Posterior cingulate gyrus (tissue), 11 donors: ENCODE data around the gene C10orf90.

Experiments
- DNase-seq, 10 donors: peaks; one replicate each; pipeline versions ENCODE4 v3.0.0 to v3.0.0-alpha.2; 2020 to 2021; ENCODE audit warnings: mixed read lengths in 3 of 10
- intact Hi-C: fragments of 100-400 bp; cut with DNase I; formaldehyde crosslinking; loops from one replicate; pipeline ENCODE4 v1.15.1; 2023

The C10orf90 gene

DNA sequence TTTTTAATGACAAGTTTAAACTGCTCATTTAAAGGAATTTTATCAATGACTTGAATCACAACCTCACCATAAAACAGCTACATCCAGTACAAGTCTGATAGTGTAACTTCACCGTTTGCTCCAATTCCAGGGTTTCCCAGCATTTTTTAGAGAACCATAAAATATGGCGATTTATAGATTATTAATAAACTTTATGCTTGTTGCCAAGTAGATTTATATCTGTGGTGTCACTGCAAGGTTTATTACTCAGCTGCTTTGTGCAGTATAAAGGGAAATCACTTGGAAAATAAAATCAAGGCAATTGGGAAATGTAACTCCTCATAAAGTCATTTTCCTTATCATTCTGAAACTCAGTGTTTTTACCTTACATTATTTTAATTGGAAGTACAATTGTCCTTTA is 218.2 kb downstream of the C10orf90 start:
- intact Hi-C loops, result no loop called here
- no peak for DNase-seq

DNA sequence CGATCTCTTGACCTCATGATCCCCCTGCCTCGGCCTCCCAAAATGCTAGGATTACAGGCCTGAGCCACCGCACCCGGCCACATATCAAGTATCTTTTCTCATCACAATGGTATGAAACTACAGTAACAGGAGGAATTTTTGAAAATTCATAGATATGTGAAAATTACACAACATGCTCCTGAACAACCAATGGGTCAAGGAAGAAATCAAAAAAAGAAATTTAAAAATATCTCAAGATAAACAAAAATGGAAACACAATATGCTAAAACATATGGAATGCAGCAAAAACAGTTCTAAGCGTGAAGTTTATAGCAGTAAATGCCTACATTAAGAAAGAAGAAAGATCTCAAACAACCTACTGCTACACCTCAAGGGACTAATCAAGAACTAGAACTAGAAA is 222.4 kb downstream of the C10orf90 start:
- no peak for DNase-seq
- intact Hi-C loops, result no loop called here

DNA sequence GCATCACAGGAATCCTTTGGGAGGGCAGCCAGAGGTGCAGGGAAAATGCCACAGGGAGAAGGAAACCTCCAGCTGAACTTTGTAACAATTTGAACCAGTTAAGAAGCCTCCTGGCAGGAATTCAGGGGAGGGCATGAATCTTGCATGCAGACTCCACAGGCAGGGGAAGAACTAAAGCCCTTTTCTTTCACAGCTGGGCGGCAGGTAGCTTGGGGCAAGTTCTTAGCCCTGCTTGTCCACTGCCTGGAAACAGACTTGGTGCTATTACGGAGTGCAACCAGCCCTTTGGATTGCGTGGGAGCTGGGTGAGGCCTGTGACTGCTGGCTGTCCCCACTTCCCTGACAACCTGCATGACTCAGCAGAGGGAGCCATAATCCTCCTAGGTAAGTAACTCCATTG is 230.6 kb downstream of the C10orf90 start:
- DNase-seq, result peak in 1 of 10 donors; percentile 22
- intact Hi-C loops, result no loop called here

DNA sequence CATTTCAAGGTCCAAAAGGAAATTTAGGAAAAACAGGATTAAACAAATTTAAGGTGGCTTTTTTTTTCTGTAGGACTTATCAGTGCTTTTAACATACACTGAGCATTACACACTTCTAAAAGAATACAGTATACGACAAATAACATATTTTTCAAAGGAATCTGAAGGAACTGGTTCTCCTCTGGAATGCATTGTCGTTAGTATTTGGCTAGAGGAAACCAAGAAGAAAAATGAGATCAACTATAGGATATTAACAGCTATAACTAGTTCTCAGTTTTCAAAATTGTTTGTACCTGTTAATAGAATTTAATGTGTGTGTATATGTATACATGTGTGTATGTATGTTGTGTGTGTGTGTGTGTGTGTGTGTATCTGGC is 232.1 kb downstream of the C10orf90 start:
- intact Hi-C loops, result no loop called here
- no peak for DNase-seq

DNA sequence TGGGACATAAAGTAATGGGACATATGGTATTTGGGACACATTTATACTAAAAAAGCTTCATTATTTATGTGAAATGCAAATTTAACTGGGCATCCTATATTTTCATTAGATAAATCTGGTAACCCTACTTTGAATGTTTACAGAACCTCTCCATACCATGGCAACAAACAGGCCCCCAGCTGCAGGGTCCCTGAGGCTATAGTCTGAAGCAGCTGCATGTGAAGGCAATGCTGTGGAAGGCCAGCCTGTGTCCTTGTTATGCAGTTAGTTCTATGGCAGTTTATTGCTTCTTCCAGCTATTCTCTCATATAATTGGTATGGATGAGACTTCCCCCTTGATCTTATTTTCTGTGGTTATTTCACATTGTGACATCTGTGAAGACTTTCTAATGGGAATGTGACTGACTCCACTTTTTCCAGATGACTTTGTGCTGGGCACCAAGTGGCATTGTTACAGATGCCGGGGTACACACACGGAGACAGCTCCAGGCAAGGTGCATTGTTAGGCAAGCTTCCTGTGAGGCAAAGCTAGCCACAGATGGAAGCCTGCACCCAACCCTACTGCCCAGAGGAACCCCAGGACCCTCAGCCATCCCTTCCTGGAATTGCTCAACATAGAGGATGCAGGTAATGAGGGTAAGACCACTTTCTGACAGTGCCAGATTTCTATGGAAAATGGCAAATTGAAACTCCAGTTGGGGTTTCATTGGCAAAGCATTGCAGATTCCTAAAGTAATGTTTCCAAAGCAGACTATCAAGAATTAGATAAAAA is 232.7 kb downstream of the C10orf90 start:
- peak in 1 of 10 donors; percentile 24 for DNase-seq
- intact Hi-C loops, result no loop called here

DNA sequence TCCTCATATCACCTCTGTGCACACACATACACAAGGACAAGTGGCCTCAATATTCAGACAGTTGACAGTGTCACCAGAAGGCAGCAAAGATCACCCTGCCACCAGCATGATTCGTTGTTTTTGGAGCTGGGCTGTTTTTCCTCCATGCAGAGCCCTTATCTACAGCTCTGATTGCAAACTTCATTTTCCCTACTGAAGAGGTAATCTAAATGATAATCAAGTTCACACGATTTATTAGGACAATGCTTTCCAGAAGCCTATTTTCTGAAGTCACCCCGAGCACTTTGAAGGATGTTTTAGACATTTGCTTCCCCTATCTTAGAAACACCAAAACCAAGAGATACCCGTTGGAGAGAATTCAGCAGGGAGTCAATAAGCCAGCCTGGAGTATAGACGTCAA is 236.3 kb downstream of the C10orf90 start:
- DNase-seq, result no peak
- intact Hi-C loops, result no loop called here

DNA sequence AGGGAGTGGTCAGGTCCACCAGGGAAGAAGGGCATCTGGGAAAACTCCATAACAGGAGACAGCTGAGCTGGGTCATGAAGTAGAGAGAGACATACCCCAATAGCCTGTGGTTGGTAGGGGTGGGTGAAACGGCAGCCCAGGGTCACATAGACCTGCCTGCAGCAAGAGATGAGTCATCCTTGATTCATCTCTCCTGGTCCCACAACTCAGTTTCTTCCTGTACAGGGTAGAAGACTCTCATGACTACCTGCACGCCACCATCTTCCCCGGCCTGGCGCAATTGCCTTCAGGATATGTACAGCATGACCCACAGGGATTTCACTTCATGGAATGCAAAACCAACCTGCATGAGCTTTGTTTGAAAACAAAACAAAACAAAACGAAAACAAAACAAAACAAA is 237.1 kb downstream of the C10orf90 start:
- intact Hi-C loops, result no loop called here
- DNase-seq, result peak in 1 of 10 donors; percentile 22

DNA sequence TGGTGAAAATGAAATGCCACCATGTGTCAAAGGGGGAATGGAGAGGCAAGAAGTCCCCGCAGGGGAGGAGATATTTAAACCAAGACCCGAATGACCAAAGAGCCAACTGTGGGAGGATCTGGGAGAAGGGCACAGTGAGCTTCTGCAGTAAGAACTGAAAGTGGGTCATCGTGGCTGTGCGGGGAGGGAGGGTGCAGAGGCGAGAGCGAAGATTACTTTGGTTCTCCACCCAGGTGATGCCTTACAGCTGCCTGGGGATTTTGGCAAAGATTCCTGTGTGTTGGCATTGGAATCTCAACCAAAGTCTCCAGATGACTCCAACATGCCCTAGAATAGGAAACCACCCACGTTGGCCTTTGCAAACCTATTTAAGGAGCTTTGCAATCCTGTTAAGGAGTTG is 238.0 kb downstream of the C10orf90 start:
- intact Hi-C loops, result no loop called here
- DNase-seq, result peak in 4 of 10 donors; percentile 12 to 78 (median 44)

DNA sequence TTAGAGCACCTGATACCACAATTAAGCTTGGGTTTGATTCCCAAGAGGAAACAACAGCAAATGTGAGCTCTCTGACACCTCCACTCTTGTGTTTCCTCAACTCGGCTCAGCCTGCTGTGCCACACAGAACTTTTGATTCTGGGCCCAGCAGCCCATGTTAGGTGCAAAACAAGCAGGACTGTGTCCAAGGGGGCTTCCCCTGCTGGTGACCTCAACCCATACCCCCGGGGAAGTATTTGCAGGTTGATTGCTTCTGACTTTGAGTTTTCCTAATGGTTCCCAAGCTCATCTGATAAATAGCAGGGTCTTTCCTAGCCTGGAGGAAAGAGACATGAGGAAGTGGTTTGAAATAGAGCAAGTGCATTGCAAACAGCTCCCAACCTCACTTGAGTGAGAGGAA is 238.7 kb downstream of the C10orf90 start:
- DNase-seq, result peak in 1 of 10 donors; percentile 54
- intact Hi-C loops, result no loop called here

DNA sequence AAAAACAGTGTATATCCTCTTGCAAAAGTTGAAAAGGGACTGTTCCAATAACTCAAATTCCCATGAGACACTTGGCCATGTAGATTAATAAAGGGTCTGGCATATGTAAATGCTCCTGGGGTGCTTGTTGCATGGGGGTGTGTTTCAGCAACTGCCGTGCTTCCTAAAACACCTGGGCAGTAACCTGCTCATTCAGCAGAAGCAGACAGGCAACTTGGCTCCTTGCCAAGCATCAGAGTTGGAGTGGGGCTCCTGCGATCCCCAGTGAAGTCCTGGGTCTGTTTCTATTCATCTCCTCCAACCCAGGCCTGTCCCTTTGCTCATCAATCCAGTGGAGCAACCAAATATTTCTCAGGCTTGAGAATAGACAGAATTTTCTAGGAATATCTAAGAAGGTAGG is 240.0 kb downstream of the C10orf90 start:
- no peak for DNase-seq
- intact Hi-C loops, result no loop called here

DNA sequence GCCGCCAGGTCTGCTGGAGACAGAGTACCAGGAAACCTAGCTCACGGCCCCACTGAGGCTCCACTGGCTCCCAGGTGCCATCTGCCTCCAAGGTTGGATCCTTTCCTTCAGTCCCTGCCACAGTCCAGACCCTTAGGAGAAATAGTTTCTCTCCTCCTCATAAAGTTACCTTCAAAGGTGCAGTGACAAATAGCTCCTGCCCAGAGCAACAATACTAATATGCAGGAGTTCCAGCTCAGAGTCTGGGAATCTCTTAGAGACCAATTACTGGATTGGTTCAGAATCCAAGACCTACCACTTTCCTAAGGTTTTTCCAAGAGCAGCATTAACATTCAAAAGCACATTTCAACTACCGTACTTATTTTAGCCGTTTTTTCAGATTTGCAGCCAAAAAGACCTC is 241.2 kb downstream of the C10orf90 start:
- intact Hi-C loops, result no loop called here
- DNase-seq, result no peak

DNA sequence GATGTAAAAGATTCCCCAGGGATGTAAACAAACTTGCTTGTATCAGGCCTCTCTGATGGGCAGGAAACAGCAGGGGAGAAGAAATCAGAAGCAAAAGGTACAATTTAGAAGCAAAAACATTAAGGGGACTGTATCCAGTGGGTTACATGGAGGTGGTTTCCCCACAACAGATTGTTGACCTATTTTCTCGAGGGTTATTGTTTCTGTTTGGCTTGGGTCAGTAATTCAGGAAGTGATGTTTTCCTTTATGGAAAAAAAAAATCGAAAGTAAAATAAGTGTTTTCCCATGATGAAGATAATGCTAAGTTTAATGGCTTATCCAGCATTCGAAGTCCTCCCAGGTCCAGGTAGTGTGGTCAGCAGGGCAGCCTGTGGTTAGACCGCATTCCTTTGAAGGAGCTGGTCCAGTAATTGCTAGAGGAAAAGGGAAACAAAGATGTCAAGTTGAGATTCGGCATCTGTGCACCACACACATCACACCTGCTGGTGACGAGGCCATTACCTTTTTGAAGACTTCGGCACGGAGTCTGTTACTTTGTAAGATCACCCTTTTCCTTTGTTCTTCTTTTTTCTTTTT is 244.9 kb downstream of the C10orf90 start:
- intact Hi-C loops, result no loop called here
- no peak for DNase-seq

DNA sequence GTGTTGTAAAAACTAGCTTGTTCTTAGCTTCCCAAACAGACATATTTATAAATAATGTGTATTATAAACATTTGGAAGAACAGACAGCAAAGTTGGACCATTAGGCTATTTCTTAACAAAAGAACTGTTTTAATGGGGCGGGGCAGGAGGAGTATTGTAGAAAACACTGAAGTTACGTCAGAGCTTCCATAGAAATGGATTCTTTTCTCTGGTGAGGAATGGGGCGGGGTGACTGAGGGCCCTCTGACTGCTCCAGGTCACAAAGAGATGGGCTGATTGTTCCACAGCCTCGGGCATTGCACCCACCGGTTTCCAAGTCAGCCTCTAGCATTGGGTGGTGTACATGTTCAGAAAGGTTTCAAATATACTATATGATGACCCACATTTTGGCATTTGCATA is 245.5 kb downstream of the C10orf90 start:
- intact Hi-C loops, result no loop called here
- DNase-seq, result no peak

DNA sequence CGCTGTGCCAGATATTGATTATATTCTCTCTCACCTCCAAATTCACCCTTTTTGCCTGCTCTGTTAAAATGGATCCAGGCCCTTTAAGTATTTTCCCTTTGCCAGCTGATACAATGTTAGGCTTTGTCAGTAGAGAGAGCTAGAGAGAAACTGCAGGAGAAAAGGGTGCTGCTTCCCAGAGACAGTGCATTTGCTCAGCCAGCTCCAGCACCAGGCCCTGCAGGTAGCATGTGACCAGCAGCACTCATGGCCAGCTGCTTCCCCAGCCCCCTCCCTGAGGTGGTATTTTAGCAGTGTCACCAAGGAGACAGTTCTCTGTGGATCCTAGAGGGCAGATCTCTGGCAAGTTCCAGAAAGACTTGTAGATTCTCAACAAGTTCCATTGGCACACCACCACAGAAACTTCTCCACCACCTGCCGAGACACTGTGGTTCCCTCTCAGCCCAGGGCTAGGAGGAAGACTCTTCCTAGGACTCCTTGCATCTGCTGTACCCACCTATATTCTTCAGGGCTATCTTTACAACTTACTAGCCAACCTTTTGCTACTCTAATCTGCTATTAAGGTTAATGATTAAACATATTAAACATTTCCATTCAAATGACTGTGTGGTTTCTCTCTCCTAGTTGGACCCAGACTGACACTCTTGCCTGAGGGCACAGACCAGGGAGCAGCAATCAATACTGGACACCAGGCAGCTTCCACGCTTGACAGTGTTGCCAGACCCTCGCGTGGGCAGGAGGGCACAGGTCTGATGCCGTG is 246.6 kb downstream of the C10orf90 start:
- DNase-seq, result no peak
- intact Hi-C loops, result no loop called here

DNA sequence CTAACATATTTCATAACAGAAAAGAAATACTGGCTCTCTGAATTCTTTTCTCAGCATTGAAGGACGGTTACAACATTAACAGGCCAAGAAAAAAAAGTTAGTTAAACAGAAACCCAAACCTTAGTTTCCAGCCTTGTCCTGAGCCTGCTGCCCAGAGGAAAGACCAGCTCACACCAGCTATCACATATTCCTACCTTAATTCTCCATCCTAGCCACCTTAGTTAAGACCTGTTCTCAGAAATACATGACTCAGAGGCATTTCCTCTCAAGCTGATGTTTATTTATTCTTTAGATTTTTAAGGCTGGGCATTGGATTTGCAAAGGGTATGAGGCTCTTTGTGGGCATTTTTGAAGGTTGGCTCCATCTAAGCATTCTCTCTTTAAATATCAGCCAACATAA is 247.9 kb downstream of the C10orf90 start:
- intact Hi-C loops, result no loop called here

DNA sequence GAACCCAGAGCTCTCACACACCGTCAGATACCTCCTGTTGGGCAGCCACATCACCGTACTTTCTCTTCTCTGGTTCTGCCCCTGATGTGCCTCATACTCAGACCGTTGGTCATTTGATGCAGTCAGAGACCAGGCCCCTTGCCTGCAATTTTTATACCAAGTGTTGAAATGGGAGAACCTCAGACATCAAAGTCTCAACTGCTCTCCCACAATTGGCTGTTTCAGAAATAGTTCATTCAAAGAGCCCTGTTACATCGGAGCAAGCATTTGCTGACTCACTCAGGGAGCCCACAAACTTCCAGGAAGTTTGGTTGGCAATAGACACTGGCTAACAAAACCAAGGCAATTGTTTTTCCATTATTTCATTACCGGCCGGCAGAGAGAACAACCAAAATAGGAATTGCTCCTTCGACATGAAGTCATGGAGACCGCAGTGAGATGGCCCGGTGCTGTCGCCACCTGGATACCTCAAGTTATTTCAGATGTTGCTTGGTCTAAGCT is 248.7 kb downstream of the C10orf90 start:
- no peak for DNase-seq
- intact Hi-C loops, result no loop called here

More for the DNA sequence above, 247.9 kb downstream of the C10orf90 start:
- DNase-seq, result no peak

DNA sequence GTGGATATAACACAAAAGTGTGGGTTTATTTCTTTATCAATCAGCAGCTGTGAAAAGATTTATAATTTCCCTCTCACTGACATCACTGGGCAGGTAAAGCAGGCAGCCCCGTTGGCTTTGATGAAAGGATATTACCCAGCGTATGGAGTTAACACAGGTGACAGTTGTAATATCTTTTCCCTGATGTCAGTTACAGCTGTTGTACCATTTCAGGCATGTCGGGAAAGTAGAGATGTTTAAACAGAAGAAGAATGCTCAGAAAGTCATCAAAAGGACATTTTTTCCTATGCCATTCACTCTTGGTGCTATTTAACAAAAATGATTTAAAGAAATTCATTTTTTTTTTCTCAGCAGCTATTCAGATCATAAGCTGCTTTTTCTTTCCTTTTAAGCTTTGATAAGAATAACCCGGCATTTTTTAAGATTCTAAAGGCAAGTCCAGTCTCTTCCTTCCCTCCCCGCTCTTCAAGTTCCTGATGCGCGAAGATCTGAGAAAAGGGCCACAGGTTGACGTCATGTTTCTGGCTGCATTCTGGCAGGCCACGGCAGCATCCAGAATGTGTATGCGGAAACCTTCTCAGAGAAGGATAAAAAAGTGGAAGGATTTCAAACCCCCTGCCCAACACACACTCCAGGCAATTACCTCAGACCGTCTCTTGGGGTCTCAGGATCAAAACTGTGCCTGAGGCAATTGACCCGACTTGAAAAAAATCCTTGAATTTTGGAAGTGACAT is 249.8 kb downstream of the C10orf90 start:
- intact Hi-C loops, result no loop called here
- no peak for DNase-seq

DNA sequence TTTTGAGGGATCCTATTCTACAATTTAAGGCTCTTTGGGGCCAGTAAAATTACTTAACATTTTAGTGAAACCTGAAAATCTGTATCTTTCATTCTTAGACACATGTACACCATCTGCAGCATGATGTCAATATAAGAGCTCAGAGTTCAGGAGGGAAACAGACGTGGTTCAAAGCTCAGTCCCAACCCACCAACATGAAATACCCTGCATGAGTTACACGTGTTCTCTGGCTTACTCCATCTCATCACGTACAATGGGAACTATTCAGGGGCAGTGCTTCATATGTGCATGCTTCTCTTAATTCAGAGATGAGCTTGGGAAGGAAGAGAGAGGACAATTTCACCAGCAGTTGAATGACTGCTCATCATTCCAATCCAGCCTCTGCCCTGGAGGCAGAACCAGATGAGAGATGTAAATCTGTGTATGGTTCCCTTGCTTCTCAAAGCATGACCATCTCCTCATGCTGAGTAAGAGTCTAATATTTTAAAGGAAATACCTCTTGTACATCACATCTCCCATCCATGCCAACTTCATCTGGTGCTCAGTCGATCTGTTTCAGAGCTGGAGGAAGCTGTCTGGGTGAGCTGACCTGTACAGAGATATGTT is 253.2 kb downstream of the C10orf90 start:
- intact Hi-C loops, result no loop called here
- no peak for DNase-seq

DNA sequence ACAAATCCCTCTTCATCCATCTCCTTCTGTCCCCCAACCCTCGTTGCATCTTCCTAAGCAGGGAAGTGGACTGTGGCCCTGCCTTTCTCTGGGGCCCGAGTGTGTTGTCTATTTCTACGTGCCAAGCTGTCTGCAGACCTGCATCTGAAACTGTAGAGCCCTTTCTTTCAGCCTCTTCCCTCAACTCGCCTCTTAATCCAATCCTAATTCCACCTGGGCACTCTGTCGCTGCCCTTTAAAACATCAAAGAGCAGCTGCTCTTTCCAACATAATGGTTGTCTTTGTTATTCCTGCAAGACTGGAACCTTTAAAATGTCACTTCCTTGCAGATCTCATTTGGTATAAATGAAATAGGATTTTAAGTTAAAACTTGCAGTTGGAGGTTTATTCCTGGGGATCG is 260.7 kb downstream of the C10orf90 start:
- intact Hi-C loops, result no loop called here

DNA sequence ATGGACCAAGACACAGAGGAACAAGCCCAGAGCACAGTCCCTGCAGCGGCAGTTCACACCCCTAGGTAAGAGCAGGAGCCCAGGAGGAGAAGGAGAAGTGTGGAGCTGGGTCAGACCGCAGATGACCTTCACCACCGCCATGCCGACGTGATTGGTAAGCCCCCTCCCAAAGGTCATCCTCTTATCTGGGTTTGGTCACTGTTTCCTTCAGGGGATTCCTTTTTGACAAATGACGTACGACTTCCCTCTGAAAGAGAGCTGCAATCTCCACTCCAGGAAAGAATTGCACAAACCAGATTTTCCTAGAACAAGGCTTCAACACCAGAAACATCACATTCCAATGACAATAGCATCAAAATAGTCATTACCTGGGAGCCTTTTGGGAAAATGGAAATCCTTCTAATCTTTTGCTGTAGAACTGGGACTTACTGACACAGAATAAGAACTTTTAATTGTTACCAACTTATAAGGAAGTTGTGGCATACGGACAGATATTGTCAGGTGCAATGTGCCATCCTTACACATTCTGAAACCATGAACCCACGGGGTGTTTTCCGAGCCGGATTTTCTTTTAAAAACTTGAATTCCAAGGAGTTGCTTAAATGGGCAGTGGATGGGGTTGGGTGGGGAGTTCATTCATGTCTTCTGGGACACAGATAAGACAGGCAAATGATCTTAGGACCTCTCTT is 261.4 kb downstream of the C10orf90 start:
- no peak for DNase-seq
- intact Hi-C loops, result no loop called here

More for the DNA sequence above, 260.7 kb downstream of the C10orf90 start:
- DNase-seq, result no peak
